Stomach (tissue), 9 donors: Measurements from ENCODE around the gene INTS12. TPM values are rescaled to one million over a fixed set of nuclear protein-coding genes. Genes with fewer than 3 reads are reported as not detected.

ENCODE experiments used
- DNase-seq, 2 donors: peaks; one replicate each; pipeline versions ENCODE4 v3.0.0 to v3.0.0-alpha.2; 2013 to 2019
- H3K27ac ChIP-seq, 5 donors: fragments of 200-600 bp in 4 of 5; sonication (generic) in 4 of 5; one replicate each; pipeline ENCODE4 v1.5.1; 2013 to 2019; ENCODE audit warnings: mild to moderate bottlenecking in 1 of 5, moderate library complexity in 1 of 5
- H3K27me3 ChIP-seq, 3 donors: fragments of 200-600 bp; sonication (generic); one replicate each; pipeline ENCODE4 v1.5.1; 2017 to 2019; ENCODE audit warnings: mixed run types in 1 of 3
- H3K36me3 ChIP-seq, 4 donors: fragments of 200-600 bp; sonication (generic); 1 replicate in 3 of 4; 2 replicates in 1 of 4; pipeline ENCODE4 v1.5.1; 2016 to 2019
- H3K4me1 ChIP-seq, 4 donors: fragments of 200-600 bp; sonication (generic); one replicate each; pipeline ENCODE4 v1.5.1; 2016 to 2019
- H3K4me3 ChIP-seq, 4 donors: fragments of 200-600 bp; sonication (generic) in 3 of 4; one replicate each; pipeline ENCODE4 v1.5.1; 2016 to 2019; ENCODE audit warnings: mild to moderate bottlenecking in 1 of 4
- H3K9me3 ChIP-seq, 4 donors: fragments of 200-600 bp; sonication (generic); one replicate each; pipeline ENCODE4 v1.5.1; 2016 to 2019
- CTCF ChIP-seq, 7 experiments: fragments of 450-650 bp in 4 of 7; fragments of 200-600 bp in 3 of 7; sonication (generic) in 3 of 7; IDR thresholded peaks; one replicate each; pipeline ENCODE4 v1.5.1; 2016 to 2019; ENCODE audit warnings: antibody characterized with exemption in 7 of 7, control low read depth in 2 of 7, mild to moderate bottlenecking in 1 of 7
- EP300 ChIP-seq: sonication (generic); formaldehyde crosslinking; IDR thresholded peaks from one replicate; pipeline ENCODE4 v1.6.1; 2017; ENCODE audit warnings: antibody characterized with exemption
- POLR2A ChIP-seq, 4 donors: fragments of 450-650 bp; IDR thresholded peaks; one replicate each; pipeline ENCODE4 v1.6.1; 2016; ENCODE audit warnings: antibody characterized with exemption in 4 of 4, control low read depth in 2 of 4, mild to moderate bottlenecking in 1 of 4, moderate library complexity in 1 of 4
- POLR2AphosphoS5 ChIP-seq, 3 donors: sonication (generic); formaldehyde crosslinking; IDR thresholded peaks; one replicate each; pipeline ENCODE4 v1.6.1; 2016; ENCODE audit warnings: antibody characterized with exemption in 3 of 3
- WGBS, 5 donors: extraction: QIAGEN DNeasy Blood & Tissue Kit in 3 of 5; methylation state at CpG; one replicate each; pipeline versions ENCODE4 v1.1.5 to v1.1.7; 2013 to 2018; 5-methylcytosine and 5-hydroxymethylcytosine counted together
- intact Hi-C: fragments of 100-400 bp; cut with DNase I; formaldehyde crosslinking; loops from one replicate; pipeline ENCODE4 v1.15.1; 2023; ENCODE audit warnings: low total_unique reads
- polyA plus RNA-seq, 3 donors: library from polyadenylated mRNA; stranded (reverse); fragments of 200-250 nt; gene quantifications; one replicate each; pipeline ENCODE4 v1.2.3, GENCODE V29; 2013
- total RNA-seq, 5 donors: library from RNA; depleted of rRNA; stranded (reverse); fragments of >200 nt; gene quantifications; one replicate each; pipeline versions ENCODE4 v1.1.0 to v1.2.3, GENCODE V29; 2014 to 2016
- donor health status: healthy with polysubstance abuse.
- donor health status: Bipolar disorder and iron deficiency.
- donor health status: healthy.

Gene INTS12
- total and polyA plus RNA-seq, 8 donors, result 8.7 to 35.7 (median 16.9) TPM

GRCh38 chr4:105641845-105642244 lies 66.6 kb downstream of the INTS12 start:
- Histone ChIP-seq H3K27ac (no peak overlapping the region), H3K27me3 (no peaks in the 10 kb centered on the region), H3K9me3 (no peaks in the 10 kb centered on the region), H3K4me1 (peaks cover 0 to 15% (median 11%) of the 10 kb centered on the region in 4 donors), H3K36me3 (no peaks in the 10 kb centered on the region), H3K4me3 (no peak overlapping the region)
- intact Hi-C loops, result no loop called here
- no peak for DNase-seq
- TF ChIP-seq CTCF (IDR thresholded peaks at IDR 0.05) (no peak), POLR2AphosphoS5 (IDR thresholded peaks at IDR 0.05) (no peak), POLR2A (IDR thresholded peaks at IDR 0.05) (no peak), EP300 (no peak)
- WGBS, 5 donors, result 63 to 77% (median 68%) methylated on average over 4 of the region's 4 CpGs

GRCh38 chr4:105637408-105638176 lies 70.9 kb downstream of the INTS12 start:
- H3K27ac ChIP-seq, result peak overlapping the region in 3 of 5 donors; percentile 4 to 56 (median 9)
- DNase-seq, result peak; percentile 60 to 79

GRCh38 chr4:105634402-105635080 lies 73.9 kb downstream of the INTS12 start:
- peaks cover 8 to 53% (median 35%) of the 10 kb centered on the region in 4 donors for H3K4me1 ChIP-seq
- no peak for DNase-seq
- no peaks in the 10 kb centered on the region for H3K27me3 ChIP-seq
- peak overlapping the region in 2 of 5 donors; percentile 60 to 65 for H3K27ac ChIP-seq
- H3K9me3 ChIP-seq, result no peaks in the 10 kb centered on the region
- WGBS, 5 donors, result 14 to 30% (median 18%) methylated on average over 1 of the region's 1 CpG
- H3K36me3 ChIP-seq, result no peaks in the 10 kb centered on the region
- intact Hi-C loops, result no loop called here
- no peak overlapping the region for H3K4me3 ChIP-seq
- TF ChIP-seq EP300 (no peak), POLR2AphosphoS5 (IDR thresholded peaks at IDR 0.05) (no peak), CTCF (IDR thresholded peaks at IDR 0.05) (no peak), POLR2A (IDR thresholded peaks at IDR 0.05) (no peak)

More at GRCh38 chr4:105637408-105638176, 70.9 kb downstream of the INTS12 start:
- 55 to 59% (median 57%) methylated on average over 4 of the region's 4 CpGs for WGBS, 5 donors
- Histone ChIP-seq H3K4me3 (no peak overlapping the region), H3K4me1 (peaks cover 8 to 39% (median 34%) of the 10 kb centered on the region in 4 donors), H3K36me3 (no peaks in the 10 kb centered on the region), H3K9me3 (no peaks in the 10 kb centered on the region), H3K27me3 (no peaks in the 10 kb centered on the region)
- TF ChIP-seq EP300 (no peak), CTCF (IDR thresholded peaks at IDR 0.05) (no peak), POLR2A (IDR thresholded peaks at IDR 0.05) (no peak), POLR2AphosphoS5 (IDR thresholded peaks at IDR 0.05) (peak in 1 of 3 donors; percentile 14)
- intact Hi-C loops, result no loop called here

- no peaks in the 10 kb centered on the region for H3K9me3 ChIP-seq
- 26 to 48% (median 37%) methylated on average over 3 of the region's 3 CpGs for WGBS, 5 donors
- no peak for TF ChIP-seq POLR2A (IDR thresholded peaks at IDR 0.05)
- peak; percentile 27 to 86 (median 49) for TF ChIP-seq POLR2AphosphoS5 (IDR thresholded peaks at IDR 0.05)
- peak; percentile 28 to 75 for DNase-seq
- H3K4me3 ChIP-seq, result no peak overlapping the region
- H3K27ac ChIP-seq, result peak overlapping the region in 4 of 5 donors; percentile 34 to 72 (median 62)
- no peaks in the 10 kb centered on the region for H3K36me3 ChIP-seq
- H3K27me3 ChIP-seq, result no peaks in the 10 kb centered on the region
- intact Hi-C loops, result no loop called here
- H3K4me1 ChIP-seq, result peaks cover 8 to 53% (median 35%) of the 10 kb centered on the region in 4 donors
Observed at GRCh38 chr4:105633241-105633640, 75.2 kb downstream of the INTS12 start.

Other genes starting within 250 kb of the INTS12 start
- gene PPA2, start 234.6 kb downstream of the INTS12 start, total RNA-seq, result 100 to 1,000 TPM in 3 of 5 donors, 10 to 100 TPM in 2; 10.5 to 473 (median 132) TPM
- 10 to 100 TPM; 46.4 to 96.2 (median 74.6) TPM for gene PPA2, start 234.6 kb downstream of the INTS12 start, polyA plus RNA-seq
- 10 to 100 TPM in 2 of 5 donors, 1 to 10 TPM in 3; 2.3 to 23.2 (median 3.5) TPM for gene ARHGEF38, start 156.1 kb downstream of the INTS12 start, total RNA-seq
- 1 to 10 TPM in 1 of 3 donors, under 1 TPM in 2; 0.61 to 1.4 (median 0.87) TPM for gene ARHGEF38, start 156.1 kb downstream of the INTS12 start, polyA plus RNA-seq
- 100 to 1,000 TPM in 1 of 5 donors, 10 to 100 TPM in 2, 1 to 10 TPM in 2; 4.8 to 129 (median 11.1) TPM for gene GSTCD, start 95 bp upstream of the INTS12 start, total RNA-seq
- gene GSTCD, start 95 bp upstream of the INTS12 start, polyA plus RNA-seq, result 1 to 10 TPM; 1.6 to 8.2 (median 2.1) TPM
- 10 to 100 TPM in 4 of 5 donors, not detected in 1; 11.6 to 32.9 (median 12.6) TPM for gene NPNT, start 186.8 kb upstream of the INTS12 start, total RNA-seq
- gene NPNT, start 186.8 kb upstream of the INTS12 start, polyA plus RNA-seq, result 10 to 100 TPM in 1 of 3 donors, 1 to 10 TPM in 2; 3.7 to 25.7 (median 4.7) TPM